HG03060 (cell line): Measurements from ENCODE around the gene CDK17.
"Not testable (repeated sequence)": the region's sequence is repeated elsewhere in the genome, so short reads cannot be mapped to it uniquely, and the experiment has no call there.

Experiments used
- ATAC-seq: cut with Tn5 transposase; IDR thresholded peaks from one replicate; pipeline ENCODE4 v1.9.1; 2021; ENCODE audit warnings: low read depth, moderate number of reproducible peaks; ENCODE audit not compliant: unreplicated experiment

The CDK17 gene

DNA sequence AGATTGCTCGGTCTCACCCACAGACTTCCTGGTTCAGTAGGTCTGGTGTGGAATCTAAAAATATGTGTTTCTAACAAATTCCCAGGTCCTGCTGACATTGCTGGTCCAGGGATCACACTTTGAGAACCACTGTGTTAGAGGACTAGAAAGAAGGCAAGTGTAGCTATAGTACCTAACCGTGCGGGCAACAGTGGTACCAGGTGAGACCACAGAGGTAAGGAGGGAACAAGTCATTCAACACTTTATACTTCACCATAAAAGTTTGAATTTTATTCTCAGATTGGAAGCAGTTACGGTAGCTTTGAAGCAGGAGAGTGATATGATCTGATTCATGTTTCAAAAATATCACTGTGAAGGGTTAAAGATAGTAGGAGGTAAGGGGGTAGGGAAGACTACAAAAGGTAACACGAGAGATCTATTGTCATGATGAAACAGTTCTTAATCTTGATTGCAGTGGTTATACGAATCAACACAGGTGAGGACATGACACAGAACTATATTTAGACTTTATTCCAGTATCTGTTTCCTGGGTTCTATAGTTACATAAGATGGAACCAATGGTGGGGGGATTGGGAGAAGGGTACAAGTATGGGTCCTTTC, 73.5 kb downstream of the CDK17 start:
- no peak for ATAC-seq

DNA sequence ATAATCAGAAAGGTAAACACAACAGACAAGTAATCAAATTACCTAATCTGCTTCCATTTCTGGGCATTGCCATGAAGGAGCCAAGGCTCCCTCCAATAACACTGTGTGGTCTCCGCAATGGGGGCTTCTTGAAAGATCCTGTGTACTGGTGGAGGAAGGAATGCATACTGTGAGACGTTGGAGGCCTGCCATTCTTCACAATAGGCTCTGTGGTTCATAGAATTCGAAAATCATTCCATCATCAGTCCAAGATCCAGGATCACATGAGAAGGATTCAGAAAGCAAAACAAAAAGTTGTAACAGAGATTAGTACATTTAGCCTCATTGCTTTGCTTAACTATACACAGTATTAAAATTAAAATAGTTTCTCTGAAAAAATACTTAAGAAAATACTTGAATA, 76.3 kb downstream of the CDK17 start:
- no peak for ATAC-seq

DNA sequence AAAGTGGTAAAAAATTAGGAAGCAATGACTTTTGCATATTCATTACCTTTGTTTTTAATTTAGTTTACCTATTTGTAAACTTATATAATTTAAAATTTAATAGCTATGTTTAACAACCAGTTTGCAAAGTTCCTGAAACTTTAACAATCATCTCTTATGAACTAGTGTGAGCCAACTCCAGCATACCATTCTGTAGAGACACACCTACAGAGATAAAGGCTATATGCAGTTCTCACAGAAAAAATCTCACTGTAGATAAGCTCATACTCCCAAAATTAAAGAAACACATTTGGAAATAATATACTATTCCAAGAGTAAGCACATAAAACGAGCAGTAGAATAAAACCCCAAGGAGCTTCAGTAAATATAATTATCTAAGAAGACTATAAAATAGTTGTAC, 77.5 kb downstream of the CDK17 start:
- no peak for ATAC-seq

DNA sequence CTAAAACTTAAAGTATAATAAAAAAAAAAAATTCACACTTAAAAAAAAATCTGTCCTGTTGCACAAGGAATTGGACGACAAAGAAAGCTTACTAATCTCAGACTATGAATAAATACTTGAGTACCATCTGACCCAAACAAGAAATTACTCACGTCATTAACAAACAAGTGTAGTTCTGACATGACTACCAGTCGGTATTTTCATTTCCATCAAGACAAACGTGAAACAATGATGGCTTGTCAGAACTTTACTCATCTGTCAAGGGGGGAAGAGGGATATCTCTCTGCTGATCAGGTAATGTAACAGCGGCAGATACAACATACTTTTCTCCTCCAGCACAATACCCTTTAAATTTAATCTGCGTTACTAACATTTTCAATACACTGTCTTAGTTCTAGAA, 78.3 kb downstream of the CDK17 start:
- no peak for ATAC-seq

DNA sequence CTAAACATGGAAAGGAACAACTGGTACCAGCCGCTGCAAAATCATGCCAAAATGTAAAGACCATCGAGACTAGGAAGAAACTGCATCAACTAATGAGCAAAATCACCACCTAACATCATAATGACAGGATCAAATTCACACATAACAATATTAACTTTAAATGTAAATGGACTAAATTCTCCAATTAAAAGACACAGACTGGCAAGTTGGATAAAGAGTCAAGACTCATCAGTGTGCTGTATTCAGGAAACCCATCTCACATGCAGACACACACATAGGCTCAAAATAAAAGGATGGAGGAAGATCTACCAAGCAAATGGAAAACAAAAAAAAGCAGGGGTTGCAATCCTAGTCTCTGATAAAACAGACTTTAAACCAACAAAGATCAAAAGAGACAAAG, 82.4 kb downstream of the CDK17 start:
- ATAC-seq, result not testable (repeated sequence)

DNA sequence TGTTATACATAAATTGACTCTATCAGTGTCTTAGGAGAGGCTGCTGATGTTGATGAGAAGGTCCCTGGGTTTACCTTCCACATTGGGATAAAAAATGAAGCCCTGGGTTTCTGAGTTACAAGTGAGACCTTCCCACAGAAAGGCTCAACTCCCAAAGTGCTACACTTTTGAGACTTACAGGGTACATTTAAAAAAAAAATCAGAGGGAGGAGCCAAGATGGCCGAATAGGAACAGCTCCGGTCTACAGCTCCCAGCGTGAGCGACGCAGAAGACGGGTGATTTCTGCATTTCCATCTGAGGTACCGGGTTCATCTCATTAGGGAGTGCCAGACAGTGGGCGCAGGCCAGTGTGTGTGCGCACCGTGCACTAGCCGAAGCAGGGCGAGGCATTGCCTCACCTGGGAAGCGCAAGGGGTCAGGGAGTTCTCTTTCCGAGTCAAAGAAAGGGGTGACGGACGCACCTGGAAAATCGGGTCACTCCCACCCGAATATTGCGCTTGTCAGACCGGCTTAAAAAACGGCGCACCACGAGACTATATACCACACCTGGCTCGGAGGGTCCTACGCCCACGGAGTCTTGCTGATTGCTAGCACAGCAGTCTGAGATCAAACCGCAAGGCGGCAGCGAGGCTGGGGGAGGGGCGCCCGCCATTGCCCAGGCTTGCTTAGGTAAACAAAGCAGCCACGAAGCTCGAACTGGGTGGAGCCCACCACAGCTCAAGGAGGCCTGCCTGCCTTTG, 84.3 kb downstream of the CDK17 start:
- ATAC-seq, result not testable (repeated sequence)

DNA sequence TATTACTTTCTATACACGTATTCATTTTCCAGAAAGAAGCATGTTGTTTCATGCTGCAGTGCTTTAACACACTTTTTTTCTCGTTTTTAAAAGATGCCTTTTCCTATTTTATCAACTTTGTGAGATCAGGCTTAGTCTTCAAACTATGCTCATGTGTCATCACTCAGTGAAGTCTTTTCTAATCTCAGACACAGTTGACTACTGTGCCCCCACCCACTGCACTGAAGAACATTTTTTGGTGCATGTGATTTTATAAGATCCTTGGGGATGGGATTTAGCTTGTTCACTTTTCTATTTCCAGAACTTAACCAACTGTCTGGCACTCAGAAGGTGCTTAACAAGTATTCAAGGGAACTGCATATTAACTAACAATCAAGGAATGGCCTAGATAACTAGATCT, 85.5 kb downstream of the CDK17 start:
- no peak for ATAC-seq

DNA sequence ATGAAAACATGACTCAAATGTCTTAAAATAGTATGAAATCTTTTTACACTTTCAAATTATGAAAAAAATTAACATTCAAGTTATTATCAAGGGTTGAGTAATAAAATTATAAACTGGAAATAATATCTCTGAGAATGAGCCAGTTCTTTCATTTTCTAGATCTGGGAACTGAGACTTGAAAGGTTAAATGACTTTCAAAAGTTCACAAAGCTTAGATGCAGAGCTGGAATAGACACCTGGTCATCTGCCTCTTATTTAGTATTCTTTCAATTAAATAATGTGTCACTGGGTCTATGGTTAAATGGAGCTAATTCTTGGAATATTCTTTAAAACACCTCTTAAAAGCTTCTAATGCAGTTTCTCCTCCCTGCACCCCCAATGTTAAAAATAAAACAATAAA, 86.6 kb downstream of the CDK17 start:
- no peak for ATAC-seq

DNA sequence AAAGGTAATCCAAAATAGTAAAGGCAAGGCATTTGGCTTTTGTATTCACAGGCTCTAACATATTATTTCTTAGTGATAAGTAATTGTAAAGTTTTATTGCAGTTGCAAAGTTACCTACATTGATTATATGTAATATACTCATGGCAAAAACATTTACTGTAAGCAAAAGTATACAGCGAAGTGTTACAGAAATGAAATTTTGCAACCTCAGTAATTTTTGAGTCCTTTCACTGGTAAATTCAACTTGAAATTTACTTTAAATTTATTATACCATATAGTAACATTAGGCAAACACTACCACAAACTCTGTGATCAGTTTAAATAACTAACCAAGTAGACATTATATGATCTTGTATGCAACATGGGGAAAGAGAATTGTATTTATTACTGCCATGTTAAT, 89.0 kb downstream of the CDK17 start:
- no peak for ATAC-seq

DNA sequence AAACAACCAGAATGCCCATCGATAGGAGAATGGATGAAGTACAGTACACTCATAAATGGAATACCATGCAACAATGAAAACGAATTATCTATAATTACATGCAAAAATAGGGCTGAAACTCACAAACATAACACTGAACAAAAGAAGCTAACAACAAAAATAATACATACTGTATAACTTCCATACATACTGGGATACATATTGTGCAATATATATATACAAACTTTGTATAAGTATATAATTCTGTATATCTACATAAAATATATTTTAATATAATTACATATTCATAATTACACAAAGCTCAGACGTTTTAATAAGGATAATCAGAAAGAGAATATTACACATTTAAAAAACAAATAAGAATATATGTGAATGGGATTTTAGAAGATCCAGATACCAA, 90.2 kb downstream of the CDK17 start:
- ATAC-seq, result no peak

DNA sequence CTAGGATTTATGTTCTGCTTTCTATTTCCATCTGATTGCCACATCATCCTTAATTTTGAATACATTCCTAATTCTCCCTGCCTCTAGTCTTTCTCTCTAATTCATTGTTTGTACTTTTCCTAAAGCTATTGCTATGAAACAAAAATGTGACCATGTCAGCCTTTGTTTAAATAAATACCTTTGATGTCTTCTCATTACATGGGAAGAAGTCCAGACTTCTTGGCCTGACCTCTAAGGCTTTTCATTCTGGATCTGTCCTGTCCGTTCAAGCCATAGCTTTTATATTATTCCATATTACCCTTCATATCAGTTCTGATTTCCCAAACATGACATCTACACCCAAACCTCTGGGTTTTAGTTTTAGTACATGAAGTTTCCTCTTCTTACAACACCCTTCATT, 91.4 kb downstream of the CDK17 start:
- no peak for ATAC-seq

DNA sequence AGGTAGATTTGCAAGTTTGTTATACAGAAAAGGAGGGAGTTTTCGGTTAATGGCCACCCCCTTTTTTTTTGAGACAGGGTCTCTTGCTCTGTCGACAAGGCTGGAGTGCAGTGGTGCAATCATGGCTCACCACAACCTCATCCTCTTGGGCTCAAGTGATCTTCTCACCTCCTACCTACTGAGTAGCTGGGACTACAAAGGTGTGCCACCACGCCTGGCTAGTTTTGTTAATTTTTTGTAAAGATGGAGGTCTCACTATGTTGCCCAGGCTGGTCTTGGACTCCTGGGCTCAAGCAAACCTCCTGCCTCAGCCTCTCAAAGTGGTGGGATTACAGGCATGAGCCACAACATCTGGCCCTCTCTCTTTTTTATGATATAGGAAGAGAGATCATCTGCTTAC, 94.6 kb downstream of the CDK17 start:
- no peak for ATAC-seq

DNA sequence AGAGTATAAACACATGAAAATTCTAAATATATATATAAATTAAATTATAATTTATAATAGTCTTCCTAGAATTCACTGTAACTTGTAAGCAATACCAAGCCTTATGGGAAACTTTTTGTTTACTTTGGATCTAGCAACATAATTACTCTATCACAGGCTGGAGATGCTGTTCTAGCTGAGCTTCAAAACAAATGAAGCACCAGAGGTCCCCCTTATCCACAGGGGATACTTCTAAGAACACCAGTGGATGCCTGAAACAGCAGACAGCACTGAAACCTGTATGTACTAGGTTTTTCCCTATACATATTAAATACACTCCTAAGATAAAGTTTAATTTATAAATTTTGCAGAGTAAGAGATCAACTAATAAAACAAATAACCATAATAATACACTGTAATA, 96.6 kb downstream of the CDK17 start:
- no peak for ATAC-seq

DNA sequence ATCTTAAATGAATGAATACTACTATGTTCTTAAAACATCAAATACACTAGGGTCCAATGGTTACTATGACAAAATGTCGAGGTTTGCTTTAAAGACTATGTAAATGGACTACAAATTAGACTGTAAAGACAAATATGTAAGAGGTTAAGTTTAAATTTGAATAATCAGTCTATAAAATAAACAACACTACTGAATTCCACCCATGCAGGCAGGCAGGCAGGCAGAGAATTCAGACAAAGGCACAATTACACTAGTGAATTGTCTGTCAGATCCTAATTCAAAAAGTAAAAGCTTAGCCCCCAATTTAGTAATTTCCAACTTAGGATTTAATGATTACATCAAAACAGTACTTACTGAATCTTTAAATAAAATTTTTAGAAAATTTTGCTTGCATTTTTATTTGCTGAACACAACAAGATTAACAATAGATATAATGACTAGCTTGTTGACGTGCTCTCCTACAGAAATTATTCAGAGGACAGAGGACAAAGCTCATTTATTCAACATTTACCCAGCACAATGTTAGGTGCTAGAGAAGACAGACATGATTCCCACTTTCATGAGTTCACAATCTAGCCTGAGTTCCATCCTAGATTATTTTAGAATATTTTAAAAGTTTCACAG, 97.4 kb downstream of the CDK17 start:
- no peak for ATAC-seq

DNA sequence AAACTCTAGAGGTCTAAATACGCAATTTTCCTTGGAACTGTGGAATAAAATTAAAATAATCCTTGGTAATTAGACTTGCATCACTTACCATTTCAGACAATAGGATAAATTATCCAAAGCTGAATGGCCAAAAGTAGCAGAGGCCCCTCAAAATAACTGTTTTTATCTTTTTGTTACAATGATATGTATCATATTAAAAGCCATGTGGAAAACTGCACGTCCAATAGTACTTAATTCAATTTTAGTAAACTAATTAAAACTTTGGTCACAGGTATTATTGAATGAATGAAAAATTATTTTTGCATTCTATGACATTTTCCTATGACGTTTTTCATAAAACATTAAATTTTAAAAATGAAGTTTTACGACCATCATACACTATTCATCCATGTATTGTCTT, 98.5 kb downstream of the CDK17 start:
- no peak for ATAC-seq

DNA sequence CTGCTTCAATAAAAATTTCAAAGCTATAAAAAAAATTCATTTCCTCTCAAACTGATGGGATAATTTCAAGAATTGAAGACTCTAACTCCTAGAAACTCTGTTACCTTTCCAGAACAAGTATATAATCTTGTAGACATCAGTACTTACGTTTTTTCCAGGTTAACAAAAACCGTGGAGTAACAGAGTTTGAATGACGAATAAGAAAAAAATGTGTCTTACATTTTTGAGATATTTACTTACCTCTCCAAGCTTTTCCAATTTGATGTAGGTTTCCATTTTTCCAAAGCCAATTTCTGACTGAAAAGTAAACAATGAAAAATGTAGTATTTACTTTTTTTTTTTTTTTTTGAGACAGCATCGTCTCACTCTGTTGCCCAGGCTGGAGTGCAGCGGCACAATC, 100.2 kb downstream of the CDK17 start:
- no peak for ATAC-seq

DNA sequence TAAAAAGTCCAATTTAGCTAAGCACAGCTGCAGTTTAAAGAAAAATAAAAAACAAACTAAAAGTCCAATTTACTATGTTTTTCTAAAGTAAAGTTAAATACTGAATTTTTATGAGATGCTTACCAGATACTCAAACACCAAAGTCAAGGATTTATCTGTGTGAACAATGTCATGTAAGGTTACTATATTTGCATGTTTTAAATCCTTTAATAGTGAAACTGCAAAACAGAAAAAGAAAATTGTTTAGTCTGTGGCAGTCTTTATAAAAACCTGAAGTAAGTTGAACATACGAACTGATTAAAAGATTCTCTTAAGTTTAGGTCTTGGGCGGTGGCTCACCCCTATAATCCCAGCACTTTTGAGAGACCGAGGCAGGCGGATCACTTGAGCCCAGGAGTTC, 102.7 kb downstream of the CDK17 start:
- ATAC-seq, result no peak

DNA sequence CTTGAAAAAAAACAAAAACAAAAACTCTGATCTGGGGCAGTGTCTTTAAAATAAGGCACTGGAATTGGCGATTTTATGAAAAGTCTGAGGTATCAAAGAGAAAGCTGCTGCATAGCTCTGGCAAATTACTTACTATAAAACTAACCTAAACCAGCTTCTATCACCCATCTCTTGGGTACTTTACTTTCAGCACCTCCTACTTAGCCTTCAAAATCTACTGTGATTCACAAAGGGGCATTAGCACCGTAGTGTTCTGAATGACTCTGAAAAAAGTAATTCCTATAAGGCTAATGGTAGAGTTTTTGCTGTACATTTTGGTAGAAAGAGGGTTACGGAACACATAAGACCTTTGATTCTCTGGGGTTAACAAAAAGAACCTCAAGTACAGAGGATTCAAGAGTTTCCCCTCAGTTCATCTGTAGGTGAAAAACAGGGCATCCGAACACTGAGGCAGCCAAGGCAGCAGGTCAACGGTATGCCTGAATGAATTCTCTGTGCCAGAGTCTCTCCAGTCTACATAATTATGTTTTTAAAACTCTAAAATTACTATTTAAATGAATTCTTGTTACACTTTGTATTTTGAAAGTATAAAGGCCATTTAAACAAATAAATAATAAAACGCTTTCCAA, 104.6 kb downstream of the CDK17 start:
- no peak for ATAC-seq

DNA sequence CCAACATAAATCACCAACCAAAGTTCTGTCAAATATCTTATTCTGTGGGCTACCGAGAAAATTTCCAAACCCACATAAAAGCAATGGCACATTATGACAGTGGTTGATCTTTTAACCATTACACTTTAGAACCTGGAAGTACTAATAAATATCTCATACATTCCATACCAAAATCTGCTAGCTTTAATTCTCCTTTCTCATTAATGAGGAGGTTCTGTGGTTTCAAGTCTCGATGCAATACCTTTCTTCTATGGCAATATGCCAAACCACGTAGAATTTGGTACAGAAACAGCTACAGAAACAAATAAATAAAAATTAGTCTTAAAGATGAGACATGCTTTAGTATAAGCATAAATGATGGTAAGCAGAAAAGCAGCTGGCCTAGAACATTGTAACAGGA, 105.4 kb downstream of the CDK17 start:
- no peak for ATAC-seq

DNA sequence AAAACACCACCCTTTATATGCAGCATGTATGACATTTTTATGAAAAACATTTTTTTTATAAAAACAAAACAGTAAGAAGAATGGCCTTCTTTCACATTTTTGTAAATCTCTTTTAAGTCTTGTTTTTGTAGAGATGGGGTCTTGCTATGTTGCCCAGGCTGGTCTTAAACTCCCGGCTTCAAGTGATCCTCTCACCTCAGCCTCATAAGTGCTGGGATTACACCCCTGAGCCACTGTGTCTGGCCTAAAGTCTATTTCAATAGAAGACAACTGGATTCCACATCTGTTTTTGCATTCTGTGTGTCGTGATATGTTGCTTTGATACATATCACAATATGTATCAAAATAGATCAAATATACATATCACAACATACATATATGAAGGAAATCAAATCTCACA, 107.1 kb downstream of the CDK17 start:
- ATAC-seq, result no peak

DNA sequence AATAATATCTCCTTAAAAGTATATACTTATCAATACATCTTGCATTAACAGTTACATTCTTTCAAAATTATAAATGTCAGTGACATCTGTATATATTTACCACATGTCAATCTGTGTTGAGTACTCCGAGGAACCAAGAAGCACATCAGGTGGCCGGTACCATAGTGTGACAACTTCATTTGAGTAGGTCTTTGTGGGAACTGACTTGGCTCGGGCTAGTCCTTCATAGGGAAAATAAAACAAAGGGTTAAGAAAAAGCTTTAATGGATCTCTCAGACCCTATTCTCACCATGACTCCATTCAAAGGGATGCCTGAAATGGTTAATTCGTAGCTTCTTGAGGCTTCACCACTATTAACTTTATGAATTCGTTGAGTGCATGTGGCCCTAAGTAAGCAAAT, 111.2 kb downstream of the CDK17 start:
- ATAC-seq, result no peak

DNA sequence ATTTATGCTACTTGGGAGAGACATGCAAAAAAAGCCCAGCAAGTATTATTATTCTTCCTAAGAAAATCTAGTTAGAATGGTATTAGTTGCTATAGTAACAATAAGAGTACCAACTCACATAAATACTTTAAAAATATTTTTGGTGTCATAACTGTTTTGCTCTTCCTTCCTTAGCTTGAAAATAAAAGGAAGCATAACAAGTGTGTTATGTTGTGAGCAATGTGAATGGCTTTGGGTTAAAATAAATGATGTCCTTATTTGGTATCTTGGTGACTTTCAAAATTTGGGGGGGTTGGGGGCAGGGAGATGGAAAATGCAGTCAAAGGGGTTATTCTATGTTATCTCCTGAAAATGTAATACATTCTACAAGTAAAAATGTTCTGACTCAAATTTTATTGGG, 115.1 kb downstream of the CDK17 start:
- ATAC-seq, result no peak
